Activated naive CD8-positive, alpha-beta T cell (primary cell): Measurements from ENCODE around the gene HPN.
A peak's percentile ranks its signal among the peaks of the same experiment; 100 is the strongest.

ENCODE experiments used
- H3K27ac Mint-ChIP-seq: one replicate; pipeline ENCODE4 v1.8.0; 2021; ENCODE audit warnings: mixed read lengths
- H3K27me3 Mint-ChIP-seq: one replicate; pipeline ENCODE4 v1.8.0; 2021; ENCODE audit warnings: mixed read lengths
- H3K36me3 Mint-ChIP-seq: one replicate; pipeline ENCODE4 v1.8.0; 2021; ENCODE audit warnings: mixed read lengths
- H3K4me1 Mint-ChIP-seq: one replicate; pipeline ENCODE4 v1.8.0; 2021; ENCODE audit warnings: low read depth, mixed read lengths
- H3K4me3 Mint-ChIP-seq: one replicate; pipeline ENCODE4 v1.8.0; 2021; ENCODE audit warnings: mild to moderate bottlenecking, mixed read lengths
- H3K9me3 Mint-ChIP-seq: one replicate; pipeline ENCODE4 v1.8.0; 2021; ENCODE audit warnings: low read depth, mixed read lengths

HPN gene

GRCh38 chr19:35114353-35115176, 73.0 kb downstream of the HPN start:
- no peaks in the 10 kb centered on the region for H3K36me3 Mint-ChIP-seq
- no peak overlapping the region for H3K4me3 Mint-ChIP-seq
- H3K4me1 Mint-ChIP-seq = peaks cover 9% of the 10 kb centered on the region
- no peak overlapping the region for H3K27ac Mint-ChIP-seq
- H3K9me3 Mint-ChIP-seq = no peaks in the 10 kb centered on the region
- H3K27me3 Mint-ChIP-seq = peaks cover 3% of the 10 kb centered on the region

- Mint-ChIP-seq H3K27me3 (peaks cover 3% of the 10 kb centered on the region), H3K4me1 (peaks cover 9% of the 10 kb centered on the region), H3K27ac (peak within 1 kb of the TSS; percentile 16), H3K9me3 (no peaks in the 10 kb centered on the region), H3K36me3 (no peaks in the 10 kb centered on the region), H3K4me3 (no peak within 1 kb of the TSS)
Measured at GRCh38 chr19:35115177-35115951, 73.8 kb downstream of the HPN start, which contains the start of gene FXYD3. Gene FXYD3 (plus strand): TSS chr19:35115823. CDS start chr19:35119377, 3,554 bp downstream.
